Fibroblast of gingiva (primary cell): ENCODE data around the gene BACH2.
"Not testable (repeated sequence)": the region's sequence is repeated elsewhere in the genome, so short reads cannot be mapped to it uniquely, and the experiment has no call there.

Experiments
- DNase-seq: peaks from one replicate; pipeline ENCODE4 v3.0.0-alpha.2; 2011; ENCODE audit warnings: low read depth

BACH2 gene

DNA sequence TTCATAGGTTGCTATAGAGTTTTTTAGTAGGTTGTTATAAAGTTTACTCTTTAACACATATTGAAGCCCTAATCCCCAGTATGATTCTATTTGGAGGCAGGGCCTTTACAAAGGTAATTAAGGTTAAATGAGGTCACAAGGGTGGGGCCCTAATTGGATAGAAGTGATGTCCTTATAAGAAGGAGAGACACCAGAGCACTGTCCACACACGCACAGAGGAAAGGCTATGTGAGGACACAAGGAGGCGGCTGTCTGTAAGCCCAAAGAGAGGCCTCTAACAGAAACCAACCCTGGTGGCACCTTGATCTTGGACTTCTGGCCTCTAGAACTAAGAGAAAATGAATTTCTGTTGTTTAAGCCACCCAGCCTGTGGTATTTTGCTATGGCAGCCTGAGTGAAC is 303.8 kb downstream of the BACH2 start:
- DNase-seq: no peak

GRCh38 chr6:89989742-89990141 is 306.9 kb downstream of the BACH2 start:
- peak; percentile 21 for DNase-seq

GRCh38 chr6:89987830-89988229 is 308.8 kb downstream of the BACH2 start:
- DNase-seq: no peak

- no peak for DNase-seq
These were observed 309.5 kb downstream of the BACH2 start for GRCh38 chr6:89987140-89987539.

- DNase-seq: peak; percentile 22
These were observed 310.0 kb downstream of the BACH2 start for GRCh38 chr6:89986650-89987074.

DNA sequence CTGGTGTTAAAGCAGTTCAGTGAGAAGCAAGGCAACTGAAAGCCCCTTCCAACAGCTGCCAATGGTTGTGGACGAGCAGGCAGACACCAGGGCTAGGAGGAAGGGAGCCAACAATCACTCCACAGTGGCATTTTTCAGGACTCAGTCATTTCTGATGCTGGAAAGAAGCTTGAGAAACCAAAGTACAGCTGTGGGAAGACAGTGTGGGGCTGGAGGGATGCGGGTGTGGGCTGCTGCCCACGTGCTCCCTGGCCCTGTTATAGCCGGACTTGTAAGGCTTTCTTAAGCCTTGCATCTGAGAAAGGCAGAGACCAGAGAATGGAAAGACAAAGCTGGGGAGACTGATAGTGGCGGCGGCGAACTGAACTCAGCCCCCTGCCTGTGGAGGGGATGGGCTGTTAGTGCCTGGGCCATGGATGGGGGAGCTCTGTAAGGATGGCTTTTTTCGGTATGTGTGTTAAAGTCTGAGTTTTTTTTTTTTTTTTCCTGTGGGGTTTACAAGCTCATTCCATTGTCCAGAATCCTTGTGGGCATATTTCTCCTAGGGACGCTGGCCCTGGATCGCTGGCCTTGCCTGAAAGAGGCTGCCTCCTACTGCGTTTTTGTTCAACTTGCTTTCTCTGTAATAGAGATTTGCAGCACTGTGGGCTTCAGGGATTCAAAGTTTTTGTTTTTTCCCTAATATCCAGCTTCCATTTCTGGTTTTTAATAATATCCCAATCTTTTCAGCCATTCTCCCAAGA is 310.7 kb downstream of the BACH2 start:
- DNase-seq: peak; percentile 53

DNA sequence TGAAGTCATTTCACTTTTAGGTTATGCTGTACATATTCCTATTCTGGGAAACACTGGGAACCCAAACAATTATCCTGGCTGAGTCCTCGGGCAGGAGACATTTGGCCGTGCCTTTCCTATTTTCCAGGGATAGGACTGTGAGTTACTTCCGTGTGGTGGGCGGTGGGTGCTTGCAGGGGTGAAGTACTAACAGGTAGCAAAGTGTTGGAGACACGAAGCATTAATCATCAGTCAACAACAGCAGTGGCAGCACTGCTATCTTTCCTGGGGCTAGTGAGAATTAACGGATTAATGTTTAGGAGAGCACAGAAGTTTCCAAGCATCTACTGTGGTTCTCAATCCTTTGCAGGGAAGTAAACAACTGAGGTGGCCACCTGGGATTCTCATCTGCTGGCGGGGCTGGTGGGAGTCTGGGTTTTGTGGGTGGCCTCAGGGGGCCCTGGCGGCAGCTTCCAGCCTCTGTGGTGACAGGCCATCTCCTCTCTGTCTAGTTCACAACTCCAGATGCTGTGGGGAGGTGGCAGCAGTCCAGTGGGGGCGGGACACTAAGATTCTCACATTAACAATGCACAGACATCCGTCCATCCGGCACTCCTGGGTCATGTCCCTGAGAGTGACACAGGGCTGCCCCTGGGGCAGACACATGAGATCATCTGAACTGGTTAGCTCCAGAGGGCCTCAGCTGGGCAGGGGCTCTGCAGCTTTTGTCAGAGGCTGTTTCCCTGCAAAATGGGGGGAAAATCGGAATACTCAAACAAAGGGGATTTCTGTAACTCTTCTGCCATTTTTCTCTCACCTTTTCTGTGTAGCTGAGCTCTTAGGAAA is 311.5 kb downstream of the BACH2 start:
- peak; percentile 7 for DNase-seq

DNA sequence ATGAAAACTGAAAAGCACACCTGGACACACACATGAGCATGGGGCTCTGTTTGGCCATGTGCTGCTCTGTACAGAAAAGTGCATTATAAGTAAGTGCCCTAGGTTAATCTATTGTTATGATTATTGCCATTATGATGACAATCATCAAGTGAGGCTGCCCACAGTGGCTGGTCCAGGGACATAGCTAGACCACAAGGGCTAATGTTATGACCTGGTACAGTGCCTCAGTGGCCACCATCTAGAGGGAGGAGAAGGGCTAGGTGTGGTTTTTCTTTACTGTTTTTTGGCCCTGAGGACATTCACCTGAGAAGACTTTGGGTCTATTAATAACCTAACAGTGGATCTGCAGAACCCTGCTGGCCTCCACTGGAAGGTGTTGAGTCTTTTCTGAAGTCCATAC is 316.3 kb downstream of the BACH2 start:
- no peak for DNase-seq

DNA sequence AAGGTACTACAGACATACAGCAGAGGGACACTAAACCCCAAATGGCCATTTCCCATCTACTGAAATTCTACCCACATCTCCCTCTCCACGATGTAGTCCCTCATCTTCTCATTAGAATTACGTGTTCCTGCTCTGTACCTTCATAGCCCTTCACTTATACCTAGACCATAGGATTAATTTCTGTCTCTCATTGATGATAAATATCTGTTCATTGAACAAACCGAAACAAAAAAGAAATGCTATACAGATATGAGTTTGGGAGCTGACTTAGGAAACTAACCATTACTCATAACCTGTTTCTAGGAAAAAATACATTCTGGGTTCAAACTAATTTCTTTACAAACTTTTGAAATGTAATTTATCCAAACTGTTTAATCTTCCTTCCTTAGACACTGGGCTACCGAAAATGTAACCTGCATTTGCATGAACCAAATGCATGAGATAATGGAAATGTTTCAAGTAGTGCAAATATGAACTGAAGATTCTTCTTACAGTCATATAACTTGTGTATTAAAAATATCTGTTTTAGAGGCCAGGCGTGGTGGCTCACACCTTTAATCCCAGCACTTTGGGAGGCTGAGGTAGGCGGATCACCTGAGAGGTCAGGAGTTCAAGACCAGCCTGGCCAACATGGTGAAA is 317.0 kb downstream of the BACH2 start:
- DNase-seq: no peak

GRCh38 chr6:89978749-89979145 is 317.9 kb downstream of the BACH2 start:
- no peak for DNase-seq

GRCh38 chr6:89977808-89978748 is 318.6 kb downstream of the BACH2 start:
- DNase-seq: peak; percentile 67

GRCh38 chr6:89976694-89977020 is 320.0 kb downstream of the BACH2 start:
- no peak for DNase-seq

- no peak for DNase-seq
These were observed 320.5 kb downstream of the BACH2 start for GRCh38 chr6:89975991-89976693.

GRCh38 chr6:89975366-89975765 is 321.3 kb downstream of the BACH2 start:
- no peak for DNase-seq

DNA sequence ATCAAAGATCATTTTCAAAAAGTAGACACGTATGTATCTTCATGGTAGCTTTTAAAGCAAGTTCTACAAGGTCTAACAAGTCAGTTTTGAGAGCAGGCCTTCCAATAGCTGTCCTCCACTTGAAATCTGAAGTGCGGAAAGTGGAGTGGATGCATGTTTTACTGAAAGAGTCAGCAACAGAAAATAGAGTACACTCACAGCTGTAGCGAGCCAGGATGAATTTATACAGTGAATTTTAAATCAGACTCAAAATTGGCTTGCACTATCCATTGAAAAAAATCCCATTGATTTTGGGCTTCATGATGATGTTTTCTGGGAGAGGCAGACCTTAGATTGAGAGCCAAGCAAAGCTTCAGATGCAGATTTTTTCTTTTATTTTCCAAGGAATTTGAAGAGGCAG is 321.8 kb downstream of the BACH2 start:
- no peak for DNase-seq

DNA sequence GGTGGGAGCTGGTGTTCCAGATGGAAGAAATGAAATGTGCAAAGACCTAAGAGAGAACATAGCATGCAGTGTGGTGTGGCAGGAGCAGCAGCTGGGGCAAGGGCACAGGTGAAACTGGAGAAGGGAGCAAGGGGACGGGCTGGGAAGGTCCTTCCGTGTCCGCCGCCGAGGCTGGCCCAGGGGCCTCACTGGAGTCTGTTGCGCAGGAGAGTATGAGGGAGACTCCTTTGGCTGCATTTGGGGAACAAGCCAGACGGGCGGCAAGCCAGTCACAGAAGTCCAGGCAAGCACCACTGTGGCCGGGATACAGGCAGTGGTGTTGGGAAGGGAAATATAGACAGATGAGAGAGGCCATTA is 324.6 kb downstream of the BACH2 start:
- no peak for DNase-seq

GRCh38 chr6:89971338-89972024 is 325.2 kb downstream of the BACH2 start:
- not testable (repeated sequence) for DNase-seq

GRCh38 chr6:89970609-89971337 is 325.9 kb downstream of the BACH2 start:
- DNase-seq: peak; percentile 45

DNA sequence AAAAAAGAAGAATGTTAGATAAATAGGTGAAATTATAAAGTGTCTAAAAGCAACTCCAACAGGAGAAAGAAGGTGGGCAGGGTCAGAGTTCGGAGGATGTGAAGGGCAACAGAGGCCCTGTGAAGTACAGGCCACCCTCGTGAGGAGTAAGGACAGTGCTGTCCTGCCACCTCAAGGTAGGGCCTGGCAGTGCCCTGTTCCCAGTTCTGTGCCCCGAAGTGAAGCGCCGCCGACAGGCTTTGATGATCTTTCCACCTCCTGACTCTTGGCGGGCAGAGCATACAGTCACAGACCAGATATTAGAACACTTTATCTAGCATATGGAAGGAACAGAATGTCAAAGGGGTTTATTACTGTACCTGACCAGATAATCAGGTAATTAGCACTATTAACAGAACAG is 326.6 kb downstream of the BACH2 start:
- DNase-seq: no peak

DNA sequence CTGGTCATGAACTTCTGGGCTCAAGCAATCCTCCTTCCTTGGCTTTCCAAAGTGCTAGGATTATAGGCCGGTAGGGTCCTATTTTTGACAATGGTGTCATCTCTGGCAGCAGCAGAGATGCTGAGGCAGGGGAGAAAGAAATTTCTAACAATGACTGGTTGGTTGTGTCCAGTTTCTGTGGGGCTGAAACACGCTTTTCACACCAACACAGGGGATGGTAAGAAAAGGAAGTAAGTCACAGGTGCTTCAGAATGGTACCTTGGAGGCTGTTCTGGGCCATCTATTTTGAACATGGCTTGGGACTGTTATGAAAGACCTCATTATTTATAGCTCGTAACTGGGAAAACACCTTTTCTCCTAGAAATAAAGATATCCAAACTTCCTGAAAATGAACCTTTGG is 329.7 kb downstream of the BACH2 start:
- no peak for DNase-seq
